Suprapubic skin (tissue), 4 donors: ENCODE measurements around the gene CAMK2A.

ENCODE experiments used
- EP300 ChIP-seq: sonication (generic); formaldehyde crosslinking; IDR thresholded peaks from one replicate; pipeline ENCODE4 v1.6.1; 2017; ENCODE audit warnings: antibody characterized with exemption
- POLR2A ChIP-seq, 2 donors: fragments of 450-650 bp; IDR thresholded peaks; one replicate each; pipeline ENCODE4 v1.6.1; 2017; ENCODE audit warnings: antibody characterized with exemption in 2 of 2, mild to moderate bottlenecking in 2 of 2, moderate library complexity in 2 of 2
- POLR2AphosphoS5 ChIP-seq, 3 donors: sonication (generic); formaldehyde crosslinking; IDR thresholded peaks; one replicate each; pipeline ENCODE4 v1.6.1; 2017; ENCODE audit warnings: antibody characterized with exemption in 3 of 3
- TF ChIP-seq, protein P1 (sequence below), 2 donors: fragments of 200-600 bp in 1 of 2; fragments of 450-650 bp in 1 of 2; sonication (generic) in 1 of 2; IDR thresholded peaks; one replicate each; pipeline ENCODE4 v1.5.1; 2016 to 2019; ENCODE audit warnings: antibody characterized with exemption in 2 of 2, mild to moderate bottlenecking in 1 of 2, moderate library complexity in 1 of 2

DNA sequence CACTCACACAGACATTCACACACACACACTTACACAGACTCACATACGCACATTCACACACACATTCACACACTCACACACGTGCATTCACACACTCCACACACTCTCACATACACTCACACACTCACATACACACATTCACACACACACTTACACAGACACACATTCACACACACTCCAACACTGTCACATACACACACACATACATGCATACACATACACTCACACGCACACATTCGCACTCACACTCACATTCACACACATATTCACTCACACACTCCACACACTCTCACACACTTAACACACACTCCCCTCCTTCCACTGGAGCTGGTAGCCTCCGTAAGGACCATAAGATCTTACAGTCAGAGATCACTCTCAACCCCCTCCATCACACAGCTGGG, 26.2 kb downstream of the CAMK2A start:
- no peak for TF ChIP-seq EP300
- TF ChIP-seq, protein P1, sequence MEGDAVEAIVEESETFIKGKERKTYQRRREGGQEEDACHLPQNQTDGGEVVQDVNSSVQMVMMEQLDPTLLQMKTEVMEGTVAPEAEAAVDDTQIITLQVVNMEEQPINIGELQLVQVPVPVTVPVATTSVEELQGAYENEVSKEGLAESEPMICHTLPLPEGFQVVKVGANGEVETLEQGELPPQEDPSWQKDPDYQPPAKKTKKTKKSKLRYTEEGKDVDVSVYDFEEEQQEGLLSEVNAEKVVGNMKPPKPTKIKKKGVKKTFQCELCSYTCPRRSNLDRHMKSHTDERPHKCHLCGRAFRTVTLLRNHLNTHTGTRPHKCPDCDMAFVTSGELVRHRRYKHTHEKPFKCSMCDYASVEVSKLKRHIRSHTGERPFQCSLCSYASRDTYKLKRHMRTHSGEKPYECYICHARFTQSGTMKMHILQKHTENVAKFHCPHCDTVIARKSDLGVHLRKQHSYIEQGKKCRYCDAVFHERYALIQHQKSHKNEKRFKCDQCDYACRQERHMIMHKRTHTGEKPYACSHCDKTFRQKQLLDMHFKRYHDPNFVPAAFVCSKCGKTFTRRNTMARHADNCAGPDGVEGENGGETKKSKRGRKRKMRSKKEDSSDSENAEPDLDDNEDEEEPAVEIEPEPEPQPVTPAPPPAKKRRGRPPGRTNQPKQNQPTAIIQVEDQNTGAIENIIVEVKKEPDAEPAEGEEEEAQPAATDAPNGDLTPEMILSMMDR (IDR thresholded peaks at IDR 0.05), result no peak
- no peak for TF ChIP-seq POLR2AphosphoS5 (IDR thresholded peaks at IDR 0.05)
- TF ChIP-seq POLR2A (IDR thresholded peaks at IDR 0.05), result no peak
